ENCODE results near the gene DCBLD1.

GRCh38 chr6:117595099-117595923 lies 112.8 kb downstream of the DCBLD1 start:
- TF ChIP-seq, protein P1, sequence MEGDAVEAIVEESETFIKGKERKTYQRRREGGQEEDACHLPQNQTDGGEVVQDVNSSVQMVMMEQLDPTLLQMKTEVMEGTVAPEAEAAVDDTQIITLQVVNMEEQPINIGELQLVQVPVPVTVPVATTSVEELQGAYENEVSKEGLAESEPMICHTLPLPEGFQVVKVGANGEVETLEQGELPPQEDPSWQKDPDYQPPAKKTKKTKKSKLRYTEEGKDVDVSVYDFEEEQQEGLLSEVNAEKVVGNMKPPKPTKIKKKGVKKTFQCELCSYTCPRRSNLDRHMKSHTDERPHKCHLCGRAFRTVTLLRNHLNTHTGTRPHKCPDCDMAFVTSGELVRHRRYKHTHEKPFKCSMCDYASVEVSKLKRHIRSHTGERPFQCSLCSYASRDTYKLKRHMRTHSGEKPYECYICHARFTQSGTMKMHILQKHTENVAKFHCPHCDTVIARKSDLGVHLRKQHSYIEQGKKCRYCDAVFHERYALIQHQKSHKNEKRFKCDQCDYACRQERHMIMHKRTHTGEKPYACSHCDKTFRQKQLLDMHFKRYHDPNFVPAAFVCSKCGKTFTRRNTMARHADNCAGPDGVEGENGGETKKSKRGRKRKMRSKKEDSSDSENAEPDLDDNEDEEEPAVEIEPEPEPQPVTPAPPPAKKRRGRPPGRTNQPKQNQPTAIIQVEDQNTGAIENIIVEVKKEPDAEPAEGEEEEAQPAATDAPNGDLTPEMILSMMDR (conservative IDR thresholded peaks at IDR 0.05; ENCODE audit: low read length) = no peak
- no peak for TF ChIP-seq EZH2phosphoT487 (IDR thresholded peaks at IDR 0.05; ENCODE audit: borderline replicate concordance, low read depth, low read length)
